ENCODE data around the gene BAIAP2L2. TPM values are rescaled to one million over a fixed set of nuclear protein-coding genes. Genes with fewer than 3 reads are reported as not detected.

The BAIAP2L2 gene
- polyA plus RNA-seq, 1 donor, result 119 TPM

- no peak overlapping the region for H3K4me3 ChIP-seq (ENCODE audit: low read length)
- peaks cover 21% of the 10 kb centered on the region for H3K36me3 ChIP-seq (ENCODE audit: control insufficient read depth, insufficient read depth, low read length)
- H3K27ac ChIP-seq (ENCODE audit: low read length), result no peak overlapping the region
- H3K9me3 ChIP-seq (ENCODE audit: control insufficient read depth, low read depth, low read length), result no peaks in the 10 kb centered on the region
- DNase-seq, result no peak
- WGBS (ENCODE audit: insufficient coverage, low lambda C conversion rate), result no CpG with 5 or more reads among the region's 5 CpGs
- no peaks in the 10 kb centered on the region for H3K4me1 ChIP-seq (ENCODE audit: control insufficient read depth, insufficient read depth, low read length)
- no peaks in the 10 kb centered on the region for H3K27me3 ChIP-seq (ENCODE audit: control insufficient read depth, insufficient read depth, low read length)
These were observed 32.1 kb upstream of the BAIAP2L2 start for GRCh38 chr22:38142606-38143005.

GRCh38 chr22:38141217-38141973, 30.9 kb upstream of the BAIAP2L2 start:
- no CpG with 5 or more reads among the region's 16 CpGs for WGBS (ENCODE audit: insufficient coverage, low lambda C conversion rate)
- Histone ChIP-seq H3K27me3 (ENCODE audit: control insufficient read depth, insufficient read depth, low read length) (no peaks in the 10 kb centered on the region), H3K4me1 (ENCODE audit: control insufficient read depth, insufficient read depth, low read length) (no peaks in the 10 kb centered on the region), H3K9me3 (ENCODE audit: control insufficient read depth, low read depth, low read length) (no peaks in the 10 kb centered on the region), H3K36me3 (ENCODE audit: control insufficient read depth, insufficient read depth, low read length) (peaks cover 21% of the 10 kb centered on the region), H3K27ac (ENCODE audit: low read length) (no peak overlapping the region), H3K4me3 (ENCODE audit: low read length) (no peak overlapping the region)
- DNase-seq, result no peak

- H3K4me3 ChIP-seq (ENCODE audit: low read length), result no peak overlapping the region
- WGBS (ENCODE audit: insufficient coverage, low lambda C conversion rate), result 94% methylated on average over 3 of the region's 11 CpGs
These were observed 29.4 kb upstream of the BAIAP2L2 start for GRCh38 chr22:38139901-38140300.

GRCh38 chr22:38138961-38139360, 28.5 kb upstream of the BAIAP2L2 start:
- no peaks in the 10 kb centered on the region for H3K27me3 ChIP-seq (ENCODE audit: control insufficient read depth, insufficient read depth, low read length)
- peaks cover 28% of the 10 kb centered on the region for H3K36me3 ChIP-seq (ENCODE audit: control insufficient read depth, insufficient read depth, low read length)
- no peaks in the 10 kb centered on the region for H3K9me3 ChIP-seq (ENCODE audit: control insufficient read depth, low read depth, low read length)
- no peak for DNase-seq
- no peak overlapping the region for H3K27ac ChIP-seq (ENCODE audit: low read length)
- H3K4me3 ChIP-seq (ENCODE audit: low read length), result no peak overlapping the region
- no peaks in the 10 kb centered on the region for H3K4me1 ChIP-seq (ENCODE audit: control insufficient read depth, insufficient read depth, low read length)
- WGBS (ENCODE audit: insufficient coverage, low lambda C conversion rate), result no CpG with 5 or more reads among the region's 5 CpGs

More at GRCh38 chr22:38139901-38140300, 29.4 kb upstream of the BAIAP2L2 start:
- H3K27ac ChIP-seq (ENCODE audit: low read length), result no peak overlapping the region
- no peaks in the 10 kb centered on the region for H3K4me1 ChIP-seq (ENCODE audit: control insufficient read depth, insufficient read depth, low read length)
- no peak for DNase-seq
- peaks cover 27% of the 10 kb centered on the region for H3K36me3 ChIP-seq (ENCODE audit: control insufficient read depth, insufficient read depth, low read length)
- H3K27me3 ChIP-seq (ENCODE audit: control insufficient read depth, insufficient read depth, low read length), result no peaks in the 10 kb centered on the region
- H3K9me3 ChIP-seq (ENCODE audit: control insufficient read depth, low read depth, low read length), result no peaks in the 10 kb centered on the region

GRCh38 chr22:38137876-38138687, 27.6 kb upstream of the BAIAP2L2 start:
- no peak for DNase-seq
- no CpG with 5 or more reads among the region's 9 CpGs for WGBS (ENCODE audit: insufficient coverage, low lambda C conversion rate)

GRCh38 chr22:38136607-38137006, 26.1 kb upstream of the BAIAP2L2 start:
- no peak for DNase-seq
- no peaks in the 10 kb centered on the region for H3K9me3 ChIP-seq (ENCODE audit: control insufficient read depth, low read depth, low read length)
- no peaks in the 10 kb centered on the region for H3K4me1 ChIP-seq (ENCODE audit: control insufficient read depth, insufficient read depth, low read length)
- no peak overlapping the region for H3K27ac ChIP-seq (ENCODE audit: low read length)
- H3K36me3 ChIP-seq (ENCODE audit: control insufficient read depth, insufficient read depth, low read length), result peaks cover 34% of the 10 kb centered on the region
- H3K27me3 ChIP-seq (ENCODE audit: control insufficient read depth, insufficient read depth, low read length), result no peaks in the 10 kb centered on the region
- no CpG with 5 or more reads among the region's 1 CpG for WGBS (ENCODE audit: insufficient coverage, low lambda C conversion rate)
- H3K4me3 ChIP-seq (ENCODE audit: low read length), result no peak overlapping the region

More at GRCh38 chr22:38137876-38138687, 27.6 kb upstream of the BAIAP2L2 start:
- Histone ChIP-seq H3K4me3 (ENCODE audit: low read length) (no peak overlapping the region), H3K36me3 (ENCODE audit: control insufficient read depth, insufficient read depth, low read length) (peaks cover 31% of the 10 kb centered on the region), H3K27me3 (ENCODE audit: control insufficient read depth, insufficient read depth, low read length) (no peaks in the 10 kb centered on the region), H3K27ac (ENCODE audit: low read length) (no peak overlapping the region), H3K9me3 (ENCODE audit: control insufficient read depth, low read depth, low read length) (no peaks in the 10 kb centered on the region), H3K4me1 (ENCODE audit: control insufficient read depth, insufficient read depth, low read length) (no peaks in the 10 kb centered on the region)

- Histone ChIP-seq H3K27ac (ENCODE audit: low read length) (no peak overlapping the region), H3K9me3 (ENCODE audit: control insufficient read depth, low read depth, low read length) (no peaks in the 10 kb centered on the region), H3K4me3 (ENCODE audit: low read length) (no peak overlapping the region), H3K4me1 (ENCODE audit: control insufficient read depth, insufficient read depth, low read length) (no peaks in the 10 kb centered on the region), H3K27me3 (ENCODE audit: control insufficient read depth, insufficient read depth, low read length) (no peaks in the 10 kb centered on the region), H3K36me3 (ENCODE audit: control insufficient read depth, insufficient read depth, low read length) (peaks cover 33% of the 10 kb centered on the region)
- no CpG with 5 or more reads among the region's 4 CpGs for WGBS (ENCODE audit: insufficient coverage, low lambda C conversion rate)
- no peak for DNase-seq
These were observed 24.7 kb upstream of the BAIAP2L2 start for GRCh38 chr22:38135133-38135706.

- no CpG with 5 or more reads among the region's 4 CpGs for WGBS (ENCODE audit: insufficient coverage, low lambda C conversion rate)
- Histone ChIP-seq H3K27me3 (ENCODE audit: control insufficient read depth, insufficient read depth, low read length) (no peaks in the 10 kb centered on the region), H3K4me3 (ENCODE audit: low read length) (no peak overlapping the region), H3K27ac (ENCODE audit: low read length) (no peak overlapping the region), H3K9me3 (ENCODE audit: control insufficient read depth, low read depth, low read length) (no peaks in the 10 kb centered on the region), H3K4me1 (ENCODE audit: control insufficient read depth, insufficient read depth, low read length) (no peaks in the 10 kb centered on the region), H3K36me3 (ENCODE audit: control insufficient read depth, insufficient read depth, low read length) (peaks cover 38% of the 10 kb centered on the region)
- no peak for DNase-seq
These were observed 22.8 kb upstream of the BAIAP2L2 start for GRCh38 chr22:38133331-38133730.

- Histone ChIP-seq H3K27ac (ENCODE audit: low read length) (no peak overlapping the region), H3K4me3 (ENCODE audit: low read length) (no peak overlapping the region), H3K36me3 (ENCODE audit: control insufficient read depth, insufficient read depth, low read length) (peaks cover 43% of the 10 kb centered on the region), H3K9me3 (ENCODE audit: control insufficient read depth, low read depth, low read length) (no peaks in the 10 kb centered on the region), H3K27me3 (ENCODE audit: control insufficient read depth, insufficient read depth, low read length) (no peaks in the 10 kb centered on the region), H3K4me1 (ENCODE audit: control insufficient read depth, insufficient read depth, low read length) (no peaks in the 10 kb centered on the region)
- no CpG with 5 or more reads among the region's 28 CpGs for WGBS (ENCODE audit: insufficient coverage, low lambda C conversion rate)
- DNase-seq, result no peak
These were observed 22.3 kb upstream of the BAIAP2L2 start for GRCh38 chr22:38132794-38133193.

GRCh38 chr22:38132136-38132535, 21.7 kb upstream of the BAIAP2L2 start:
- Histone ChIP-seq H3K4me3 (ENCODE audit: low read length) (no peak overlapping the region), H3K36me3 (ENCODE audit: control insufficient read depth, insufficient read depth, low read length) (peaks cover 49% of the 10 kb centered on the region), H3K4me1 (ENCODE audit: control insufficient read depth, insufficient read depth, low read length) (no peaks in the 10 kb centered on the region), H3K9me3 (ENCODE audit: control insufficient read depth, low read depth, low read length) (no peaks in the 10 kb centered on the region), H3K27ac (ENCODE audit: low read length) (no peak overlapping the region), H3K27me3 (ENCODE audit: control insufficient read depth, insufficient read depth, low read length) (no peaks in the 10 kb centered on the region)
- WGBS (ENCODE audit: insufficient coverage, low lambda C conversion rate), result no CpG with 5 or more reads among the region's 7 CpGs
- DNase-seq, result no peak
